Tibial nerve (tissue), 3 donors: Measurements from ENCODE around the gene PYGL.

Experiments used
- POLR2A ChIP-seq, 2 donors: fragments of 450-650 bp; IDR thresholded peaks; one replicate each; pipeline ENCODE4 v1.6.1; 2017; ENCODE audit warnings: antibody characterized with exemption in 2 of 2, mild to moderate bottlenecking in 2 of 2, moderate library complexity in 2 of 2
- TF ChIP-seq, protein P1 (sequence below), 5 experiments: fragments of 200-600 bp in 3 of 5; fragments of 450-650 bp in 2 of 5; sonication (generic) in 3 of 5; IDR thresholded peaks; one replicate each; pipeline ENCODE4 v1.5.1; 2016 to 2019; ENCODE audit warnings: antibody characterized with exemption in 5 of 5, mild to moderate bottlenecking in 3 of 5, moderate library complexity in 2 of 5

- TF ChIP-seq, protein P1, sequence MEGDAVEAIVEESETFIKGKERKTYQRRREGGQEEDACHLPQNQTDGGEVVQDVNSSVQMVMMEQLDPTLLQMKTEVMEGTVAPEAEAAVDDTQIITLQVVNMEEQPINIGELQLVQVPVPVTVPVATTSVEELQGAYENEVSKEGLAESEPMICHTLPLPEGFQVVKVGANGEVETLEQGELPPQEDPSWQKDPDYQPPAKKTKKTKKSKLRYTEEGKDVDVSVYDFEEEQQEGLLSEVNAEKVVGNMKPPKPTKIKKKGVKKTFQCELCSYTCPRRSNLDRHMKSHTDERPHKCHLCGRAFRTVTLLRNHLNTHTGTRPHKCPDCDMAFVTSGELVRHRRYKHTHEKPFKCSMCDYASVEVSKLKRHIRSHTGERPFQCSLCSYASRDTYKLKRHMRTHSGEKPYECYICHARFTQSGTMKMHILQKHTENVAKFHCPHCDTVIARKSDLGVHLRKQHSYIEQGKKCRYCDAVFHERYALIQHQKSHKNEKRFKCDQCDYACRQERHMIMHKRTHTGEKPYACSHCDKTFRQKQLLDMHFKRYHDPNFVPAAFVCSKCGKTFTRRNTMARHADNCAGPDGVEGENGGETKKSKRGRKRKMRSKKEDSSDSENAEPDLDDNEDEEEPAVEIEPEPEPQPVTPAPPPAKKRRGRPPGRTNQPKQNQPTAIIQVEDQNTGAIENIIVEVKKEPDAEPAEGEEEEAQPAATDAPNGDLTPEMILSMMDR (IDR thresholded peaks at IDR 0.05) = no peak
- no peak for TF ChIP-seq POLR2A (IDR thresholded peaks at IDR 0.05)
Measured at GRCh38 chr14:50951032-50951431, 6.7 kb upstream of the PYGL start.
